HG02678 (cell line): ENCODE results near the gene TBX10.

Experiments used
- ATAC-seq: cut with Tn5 transposase; IDR thresholded peaks from one replicate; pipeline ENCODE4 v1.9.1; 2021; ENCODE audit warnings: mild to moderate bottlenecking, moderate library complexity; ENCODE audit not compliant: unreplicated experiment

TBX10 gene

DNA sequence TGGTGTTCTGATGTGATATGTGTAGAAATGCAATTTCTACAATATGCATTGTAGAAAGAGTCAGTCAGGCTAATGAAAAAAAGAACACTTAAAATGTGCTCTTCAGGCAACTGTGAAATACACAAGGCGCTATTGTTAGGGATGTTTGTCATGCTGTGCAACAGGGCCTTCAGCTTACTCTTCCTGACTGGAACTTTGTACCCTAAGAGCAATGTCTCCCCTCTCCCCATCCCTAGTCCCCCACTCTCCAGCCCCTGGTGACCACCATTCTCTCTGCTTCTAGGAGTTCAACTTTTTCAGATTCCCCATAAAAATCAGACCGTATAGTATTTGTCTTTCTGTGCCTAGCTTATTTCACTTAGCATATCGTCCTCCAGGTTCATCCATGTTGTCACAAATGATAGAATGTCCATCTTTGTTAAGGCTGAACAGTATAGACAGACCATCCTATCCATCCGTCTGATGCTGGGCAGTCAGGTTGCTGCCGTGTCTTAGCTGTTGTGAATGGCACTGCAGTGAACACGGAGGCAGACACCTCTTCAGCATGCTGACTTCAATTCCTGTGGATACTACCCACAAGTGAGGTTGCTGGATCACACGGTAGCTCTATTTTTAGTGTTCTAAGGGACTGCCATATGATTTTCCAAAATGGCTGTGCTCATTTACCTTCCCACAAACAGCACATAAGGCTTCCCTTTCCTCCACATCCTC, 22.2 kb downstream of the TBX10 start:
- no peak for ATAC-seq

- no peak for ATAC-seq
Observed at GRCh38 chr11:67616431-67617242, 22.9 kb downstream of the TBX10 start.

GRCh38 chr11:67615728-67616430, 23.7 kb downstream of the TBX10 start:
- ATAC-seq, result no peak

DNA sequence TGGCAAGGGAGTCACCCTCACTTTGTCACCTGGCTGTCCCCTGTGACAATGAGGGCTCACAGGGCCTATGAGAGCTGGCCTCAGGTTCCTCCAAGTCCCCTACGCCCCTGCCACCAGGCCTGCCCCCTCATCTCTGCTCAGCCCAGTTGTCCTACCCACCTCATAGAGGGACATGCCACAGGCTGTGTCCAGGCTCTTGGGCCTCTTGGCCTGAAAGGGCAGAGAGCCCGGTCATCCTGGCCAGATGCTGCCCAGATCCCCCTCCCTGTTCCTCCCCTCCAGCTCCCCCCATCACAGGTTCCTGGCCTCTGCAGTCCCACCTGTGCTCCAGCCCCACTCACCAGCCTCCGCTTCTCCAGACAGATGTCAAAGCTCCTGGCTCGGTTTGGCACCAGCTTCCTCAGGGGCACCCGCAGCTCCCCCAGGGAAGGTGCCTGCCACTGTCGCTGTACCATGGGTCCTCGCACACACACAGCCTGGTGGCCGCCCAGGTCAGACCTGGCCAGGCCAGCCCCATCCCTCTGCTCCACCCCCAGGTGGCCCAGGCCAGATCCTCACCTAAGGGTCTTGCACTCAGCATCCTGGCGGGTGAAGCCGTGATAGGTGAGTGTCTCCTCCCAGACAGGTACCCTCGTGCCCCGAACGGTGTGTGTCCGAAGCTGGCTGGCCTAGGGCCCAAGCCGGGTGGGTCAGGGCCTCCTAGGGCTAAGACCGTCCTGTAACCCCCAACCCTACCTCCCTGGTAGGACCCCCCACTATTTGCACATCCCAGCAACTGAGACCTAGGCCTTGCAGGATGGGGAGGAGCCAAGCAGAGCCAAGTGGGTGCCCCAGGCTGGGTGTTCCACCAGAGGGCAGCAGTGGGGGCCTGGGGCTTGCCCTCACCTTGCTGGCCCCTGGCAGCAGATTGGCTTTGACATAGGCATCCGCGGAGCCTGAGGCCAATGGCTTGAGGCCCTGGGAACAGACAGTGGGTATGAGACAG, 24.5 kb downstream of the TBX10 start:
- ATAC-seq, result no peak

DNA sequence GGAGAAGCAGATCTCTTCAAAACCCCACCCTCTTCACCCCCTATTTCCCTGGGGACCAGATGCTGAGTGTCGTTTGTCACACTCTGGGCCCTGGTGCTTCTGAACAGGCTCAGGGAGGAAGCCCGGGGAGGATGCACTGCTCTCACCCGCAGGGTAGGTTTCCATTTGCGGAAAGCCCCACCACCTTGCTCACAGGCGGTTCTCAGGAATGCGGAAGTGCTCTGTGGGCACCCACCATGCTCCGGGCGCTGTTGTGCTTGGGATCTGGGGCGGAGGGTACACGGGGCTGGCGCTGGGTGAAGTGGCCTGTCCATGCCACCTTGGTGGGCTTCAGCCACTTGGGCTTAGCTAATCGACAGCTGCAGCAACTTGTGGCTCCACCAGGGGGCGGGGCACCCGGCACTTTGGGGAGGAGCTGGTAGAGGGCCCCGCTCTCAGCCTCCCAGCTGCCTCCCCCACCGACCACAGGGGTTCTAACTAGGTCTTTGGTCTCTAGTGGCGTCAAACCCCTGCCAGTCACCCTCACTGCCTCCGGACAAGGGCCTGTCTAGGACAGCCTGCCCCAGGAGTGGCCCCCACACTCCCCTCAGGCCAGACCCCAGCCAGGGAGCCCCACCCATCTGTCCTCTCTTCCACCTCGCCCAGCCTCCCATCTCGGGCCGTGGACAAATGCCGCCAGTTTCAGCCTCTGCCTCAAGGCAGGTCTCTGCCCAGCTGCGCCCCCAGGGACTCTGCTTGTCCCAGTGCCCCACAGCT, 25.4 kb downstream of the TBX10 start:
- ATAC-seq, result peak; percentile 85

DNA sequence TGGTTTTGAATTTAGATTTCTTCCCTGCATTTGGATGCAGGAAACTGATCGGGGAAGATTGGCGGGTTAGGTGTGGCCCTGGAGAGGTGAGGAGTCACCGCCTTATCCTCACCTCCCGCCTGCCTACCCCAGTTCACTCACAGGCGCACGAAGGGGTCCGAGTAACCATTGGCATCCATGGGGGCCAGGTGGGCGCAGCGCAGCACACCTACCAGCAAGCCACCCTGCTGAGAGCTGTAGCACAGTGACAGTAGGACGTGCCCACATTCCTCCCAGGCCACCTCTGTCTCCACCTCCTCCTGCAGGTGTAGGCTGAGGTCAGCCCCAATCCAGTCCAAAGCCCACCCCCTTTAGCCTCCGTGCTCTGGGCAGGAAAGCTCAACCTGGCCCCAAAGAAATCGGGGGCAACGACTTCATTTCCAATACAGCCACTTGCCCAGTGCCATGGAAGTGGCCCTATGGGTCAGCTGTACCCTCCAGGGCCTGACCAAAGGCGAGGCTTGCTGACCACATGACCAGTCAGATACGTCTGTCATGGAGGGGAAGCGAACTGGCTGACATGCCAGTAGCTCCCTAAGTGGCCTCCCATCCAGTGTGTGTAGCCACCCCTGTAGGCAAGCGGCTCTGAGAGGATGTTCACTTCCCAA, 26.1 kb downstream of the TBX10 start:
- ATAC-seq, result no peak

GRCh38 chr11:67612751-67613150, 26.8 kb downstream of the TBX10 start:
- no peak for ATAC-seq

- ATAC-seq, result no peak
Observed at GRCh38 chr11:67611704-67612587, 27.6 kb downstream of the TBX10 start.

DNA sequence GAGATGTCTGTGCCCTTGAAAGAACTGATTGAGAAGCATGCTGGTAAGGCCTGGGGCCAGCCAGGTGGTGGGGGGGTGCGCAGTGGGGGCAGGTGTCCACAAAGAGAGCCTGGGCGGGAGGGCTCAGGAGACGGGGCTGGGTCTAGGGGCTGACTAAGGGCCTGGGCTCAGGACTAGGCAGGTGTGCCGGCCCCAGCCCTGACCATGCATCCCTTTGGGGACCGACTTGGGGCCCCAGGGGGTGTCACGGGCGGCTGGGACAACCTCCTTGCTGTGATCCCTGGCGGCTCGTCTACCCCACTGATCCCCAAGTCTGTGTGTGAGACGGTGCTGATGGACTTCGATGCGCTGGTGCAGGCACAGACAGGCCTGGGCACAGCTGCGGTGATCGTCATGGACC, 28.4 kb downstream of the TBX10 start:
- no peak for ATAC-seq

DNA sequence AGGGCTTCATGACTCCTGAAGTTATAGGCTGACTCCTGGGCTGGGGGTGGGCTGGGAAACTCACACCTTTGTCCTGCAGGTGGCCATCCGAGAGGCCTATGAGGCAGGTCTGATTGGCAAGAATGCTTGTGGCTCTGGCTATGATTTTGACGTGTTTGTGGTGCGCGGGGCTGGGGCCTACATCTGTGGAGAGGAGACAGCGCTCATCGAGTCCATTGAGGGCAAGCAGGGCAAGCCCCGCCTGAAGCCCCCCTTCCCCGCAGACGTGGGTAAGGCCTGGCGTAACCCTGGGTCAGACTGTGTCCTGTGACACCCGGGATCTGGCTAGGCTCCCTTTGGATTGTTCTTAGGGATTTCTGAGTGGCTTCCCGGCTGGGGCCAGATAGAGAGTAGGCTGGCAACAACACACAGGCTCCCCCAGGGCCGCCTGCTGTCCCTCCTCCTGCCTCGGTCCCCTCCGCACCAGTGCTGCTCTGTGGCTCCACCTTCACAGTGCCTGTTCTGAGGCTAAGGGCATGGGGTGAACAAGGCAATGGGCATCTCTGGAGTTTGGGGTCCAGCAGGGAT, 29.2 kb downstream of the TBX10 start:
- ATAC-seq, result no peak

- no peak for ATAC-seq
Observed at GRCh38 chr11:67609316-67609715, 30.2 kb downstream of the TBX10 start.

DNA sequence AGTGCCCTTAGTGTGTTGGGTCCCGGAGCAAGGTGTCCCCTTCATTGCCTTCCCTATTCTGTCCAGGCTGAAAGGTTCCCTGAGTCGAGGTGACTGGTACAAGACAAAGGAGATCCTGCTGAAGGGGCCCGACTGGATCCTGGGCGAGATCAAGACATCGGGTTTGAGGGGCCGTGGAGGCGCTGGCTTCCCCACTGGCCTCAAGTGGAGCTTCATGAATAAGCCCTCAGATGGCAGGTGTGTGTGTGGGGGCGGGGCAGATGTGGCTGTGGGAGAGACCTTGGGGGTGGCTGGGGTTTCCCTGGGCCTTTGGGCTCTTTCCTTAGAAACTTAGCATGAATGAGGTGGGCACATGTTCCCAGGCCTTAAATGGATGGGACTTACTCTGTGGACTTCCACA, 31.1 kb downstream of the TBX10 start:
- no peak for ATAC-seq

GRCh38 chr11:67607507-67607906, 32.1 kb downstream of the TBX10 start:
- ATAC-seq, result no peak

- peak; percentile 97 for ATAC-seq
Observed at GRCh38 chr11:67606492-67607295, 32.9 kb downstream of the TBX10 start, which contains the start of gene NDUFV1. Gene NDUFV1, plus strand, starts transcription at chr11:67606936. Its CDS starts 69 bp downstream, at chr11:67607005.

- no peak for ATAC-seq
Observed at GRCh38 chr11:67606093-67606491, 33.5 kb downstream of the TBX10 start.

DNA sequence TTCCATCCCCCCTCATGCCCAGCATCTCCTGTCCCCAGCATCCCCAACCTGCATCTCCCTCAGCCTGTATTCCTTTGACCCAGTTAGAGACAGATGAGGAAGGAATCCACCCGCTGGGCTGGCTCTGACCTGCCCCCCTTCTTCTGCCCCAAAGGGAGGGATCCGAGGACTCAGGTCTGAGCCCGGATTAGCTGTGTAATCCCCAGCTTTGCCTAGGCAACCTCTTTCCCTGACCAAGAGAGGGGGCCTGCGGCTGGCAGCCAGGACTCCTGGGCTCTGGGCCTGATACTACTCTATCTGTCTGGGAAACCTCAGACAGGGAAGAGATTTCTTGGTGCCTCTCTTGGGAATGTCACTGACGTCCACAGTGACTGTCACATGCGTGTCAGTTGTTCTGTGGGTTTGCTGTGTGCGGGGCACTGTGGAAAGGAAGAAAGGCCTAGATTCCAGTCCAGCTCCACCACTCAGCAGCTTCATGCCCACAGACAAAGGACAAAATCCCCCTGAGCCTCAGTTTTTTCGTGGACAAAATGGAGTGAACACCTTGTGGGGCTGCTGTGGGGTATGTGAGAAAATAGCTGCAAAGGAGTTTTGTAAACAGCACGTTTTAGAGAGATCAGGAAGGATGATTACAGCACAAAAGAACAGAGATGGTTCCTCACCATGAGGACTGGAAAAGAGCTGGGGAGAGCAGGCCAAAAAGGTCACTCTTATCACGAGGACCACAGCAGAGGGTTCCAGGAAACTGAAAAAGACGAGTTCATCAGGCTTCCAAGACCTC, 34.1 kb downstream of the TBX10 start:
- ATAC-seq, result no peak
